ENCODE measurements around the gene MTHFS. TPM values are rescaled to one million over a fixed set of nuclear protein-coding genes. Genes with fewer than 3 reads are reported as not detected.
"Not testable (repeated sequence)": the region's sequence is repeated elsewhere in the genome, so short reads cannot be mapped to it uniquely, and the experiment has no call there.

MTHFS gene
- total RNA-seq, 2 donors from 2014 or later, result 6.9 to 18.1 TPM

DNA sequence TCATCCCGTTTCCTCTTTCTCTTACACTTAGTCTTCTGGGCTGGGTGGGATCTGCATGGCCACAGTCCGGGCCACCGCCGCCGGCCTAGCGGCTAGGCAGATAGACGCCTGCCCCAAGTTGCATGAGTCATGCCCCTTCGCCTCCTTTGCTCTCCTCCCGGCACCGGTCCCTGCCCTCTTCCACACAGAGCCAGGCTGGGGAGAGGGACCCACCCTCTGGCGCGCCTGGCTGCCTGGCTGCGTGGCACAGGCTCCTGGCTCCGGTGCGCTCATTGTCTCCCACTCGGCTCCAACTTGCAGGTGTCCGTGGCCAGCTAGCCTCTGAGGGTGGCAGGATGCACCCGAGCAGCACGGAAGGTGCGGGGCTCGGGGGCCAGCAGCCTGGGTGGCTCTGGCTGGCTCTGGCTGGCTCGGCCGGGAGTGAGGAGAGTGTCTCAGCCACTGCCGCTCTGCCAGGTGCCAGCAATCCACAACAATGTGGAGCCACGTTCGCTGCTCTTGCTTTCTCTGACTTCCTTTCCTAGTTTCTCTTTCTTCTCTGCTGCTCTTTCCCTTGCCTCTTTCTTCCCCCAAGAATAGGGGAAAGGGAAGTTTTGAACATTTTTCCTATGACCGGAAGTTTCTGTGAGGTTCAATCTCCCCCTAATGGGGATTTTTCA, 22.4 kb upstream of the MTHFS start:
- intact Hi-C loops (cut with DNase I), result no loop called here
- DNase-seq (ENCODE audit: low spot score), result no peak

- intact Hi-C loops (cut with DNase I), result no loop called here
- DNase-seq (ENCODE audit: low spot score), result no peak
Observed at GRCh38 chr15:79918278-79918677, 21.5 kb upstream of the MTHFS start.

DNA sequence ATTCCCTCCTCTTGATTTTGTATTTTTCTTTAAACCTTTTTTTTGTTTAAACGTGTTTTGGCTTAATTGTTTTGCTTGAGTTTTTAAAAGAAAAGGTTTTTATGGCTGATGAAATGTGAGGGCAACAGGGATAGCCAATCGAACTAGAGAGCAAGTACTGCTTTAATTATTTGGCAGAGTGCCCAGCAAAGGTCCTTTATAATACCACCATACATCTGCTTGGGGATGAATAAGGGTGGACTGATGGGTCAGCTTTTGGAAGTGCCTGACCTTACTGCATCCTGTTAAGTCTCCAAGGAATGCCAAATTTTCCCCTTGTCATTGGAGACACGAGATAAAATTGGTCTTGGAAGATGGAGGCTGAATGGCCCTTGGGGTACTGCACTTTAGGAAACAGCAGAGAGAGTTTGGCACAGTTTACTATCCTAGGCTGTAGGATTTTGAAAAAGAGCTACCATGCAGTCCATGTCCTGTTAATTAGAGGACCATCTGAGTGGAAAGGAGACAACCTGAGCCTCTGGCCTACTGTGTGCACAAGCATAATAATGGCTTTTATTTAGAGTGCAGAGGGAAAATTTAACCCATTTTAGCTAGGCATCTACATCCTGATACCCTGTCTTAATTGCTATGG, 19.8 kb upstream of the MTHFS start:
- no peak for DNase-seq (ENCODE audit: low spot score)
- intact Hi-C loops (cut with DNase I), result no loop called here

DNA sequence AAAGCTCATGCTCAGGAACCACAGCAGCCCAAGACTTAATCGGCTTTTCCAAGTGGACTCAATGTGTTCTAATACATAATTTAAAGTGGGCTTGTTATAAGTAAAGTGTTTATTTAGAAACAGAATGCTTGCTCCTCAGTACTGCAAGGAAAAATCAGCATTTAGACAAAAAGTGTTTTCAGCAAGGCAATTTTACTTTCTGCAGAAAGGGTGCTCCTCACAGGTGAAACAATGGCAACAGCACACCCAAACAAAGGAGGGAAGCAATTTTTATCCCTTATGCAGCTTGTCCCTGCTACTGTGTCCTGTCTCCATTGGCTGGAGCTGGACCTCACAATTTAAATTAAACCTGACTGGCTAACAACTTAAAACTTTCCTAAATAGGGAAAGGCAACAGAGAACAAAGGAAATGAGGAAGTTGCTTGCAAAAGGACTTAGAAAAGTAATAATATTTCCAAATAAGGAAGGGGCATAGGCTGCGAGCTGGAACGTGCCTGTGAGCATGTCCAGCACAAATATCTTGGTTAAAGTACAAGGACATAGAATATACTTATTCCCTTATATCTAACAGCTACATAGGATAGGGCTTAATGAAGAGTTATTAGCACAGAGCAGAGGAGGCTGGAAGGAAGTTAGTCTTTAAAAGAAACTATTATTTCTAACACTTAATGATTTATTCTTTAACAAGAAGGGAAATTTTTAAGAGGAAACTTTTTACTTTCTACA, 19.1 kb upstream of the MTHFS start:
- intact Hi-C loops (cut with DNase I); DNase-seq (ENCODE audit: low spot score): not testable (repeated sequence)

DNA sequence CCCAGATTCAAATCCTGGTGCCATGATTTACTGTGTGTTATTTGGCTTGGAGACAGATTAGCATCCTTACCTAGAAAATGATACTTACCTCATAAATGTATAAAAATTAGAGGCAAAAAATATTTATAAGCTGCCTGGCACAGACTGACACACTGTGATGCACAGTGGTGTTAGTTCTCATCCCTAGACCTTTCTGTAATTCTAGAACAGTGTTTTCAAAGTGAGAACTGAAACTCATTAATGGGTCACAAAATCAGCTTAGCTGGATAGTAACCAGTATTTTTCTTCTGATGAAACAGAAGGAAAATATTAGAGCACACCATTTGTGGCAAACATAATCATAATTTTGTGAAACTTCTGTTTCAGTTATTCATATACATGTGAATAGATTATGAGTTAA, 17.9 kb upstream of the MTHFS start:
- intact Hi-C loops (cut with DNase I), result no loop called here
- DNase-seq (ENCODE audit: low spot score), result no peak

- DNase-seq (ENCODE audit: low spot score); intact Hi-C loops (cut with DNase I): not testable (repeated sequence)
Observed at GRCh38 chr15:79909556-79910335, 12.9 kb upstream of the MTHFS start.

GRCh38 chr15:79904271-79904670, 7.5 kb upstream of the MTHFS start:
- DNase-seq (ENCODE audit: low spot score), result no peak

DNA sequence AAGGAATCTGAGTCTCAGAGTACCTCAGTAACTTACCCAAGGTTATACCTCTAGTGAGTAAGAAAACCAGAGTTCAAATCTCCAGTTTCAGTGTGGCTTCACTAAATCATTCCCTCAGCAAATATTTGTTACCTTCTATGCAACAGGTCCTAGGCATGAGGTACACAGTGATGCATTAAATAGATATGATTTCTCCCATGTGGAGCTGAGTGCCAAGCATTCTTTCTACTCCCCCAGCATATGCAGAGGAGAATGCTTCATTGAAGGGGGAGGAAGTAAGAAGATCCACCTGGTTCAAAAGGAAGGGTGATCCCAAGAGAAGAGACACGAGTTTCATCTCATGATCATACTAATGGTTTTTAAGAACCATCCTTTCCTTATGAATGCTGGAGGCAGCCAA, 6.8 kb upstream of the MTHFS start:
- intact Hi-C loops (cut with DNase I), result no loop called here
- no peak for DNase-seq (ENCODE audit: low spot score)

More at GRCh38 chr15:79904271-79904670, 7.5 kb upstream of the MTHFS start:
- intact Hi-C loops (cut with DNase I), result no loop called here

GRCh38 chr15:79903144-79903543, 6.3 kb upstream of the MTHFS start:
- intact Hi-C loops (cut with DNase I), result no loop called here
- DNase-seq (ENCODE audit: low spot score), result no peak

GRCh38 chr15:79901958-79902357, 5.1 kb upstream of the MTHFS start:
- DNase-seq (ENCODE audit: low spot score), result no peak
- intact Hi-C loops (cut with DNase I), result no loop called here

DNA sequence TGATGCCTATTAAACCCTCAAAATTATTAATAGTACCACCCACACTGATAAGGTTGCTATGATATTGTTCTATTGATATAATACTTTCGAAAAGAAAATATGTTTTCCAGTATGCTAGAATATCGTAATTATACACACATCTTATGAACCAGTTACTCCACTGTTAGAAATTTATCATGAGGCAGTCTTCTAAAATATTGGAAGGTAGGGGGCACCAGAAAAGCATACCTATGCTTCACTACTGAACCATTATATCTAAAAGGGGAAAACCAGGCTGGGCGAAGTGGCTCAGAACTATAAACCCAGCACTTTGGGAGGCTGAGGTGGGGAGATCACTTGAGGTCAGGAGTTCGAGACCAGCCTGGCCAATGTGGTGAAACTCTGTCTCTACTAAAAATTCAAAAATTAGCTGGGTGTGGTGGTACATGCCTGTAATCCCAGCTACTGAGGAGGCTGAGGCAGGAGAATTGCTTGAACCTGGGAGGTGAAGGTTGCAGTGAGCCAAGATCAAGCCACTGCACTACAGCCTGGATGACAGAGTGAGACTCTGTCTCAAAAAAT, 4.1 kb upstream of the MTHFS start:
- intact Hi-C loops (cut with DNase I); DNase-seq (ENCODE audit: low spot score): not testable (repeated sequence)

- intact Hi-C loops (cut with DNase I), result no loop called here
- DNase-seq (ENCODE audit: low spot score), result no peak
Observed at GRCh38 chr15:79900087-79900486, 3.3 kb upstream of the MTHFS start.

GRCh38 chr15:79898786-79899185, 2.0 kb upstream of the MTHFS start:
- DNase-seq (ENCODE audit: low spot score); intact Hi-C loops (cut with DNase I): not testable (repeated sequence)

DNA sequence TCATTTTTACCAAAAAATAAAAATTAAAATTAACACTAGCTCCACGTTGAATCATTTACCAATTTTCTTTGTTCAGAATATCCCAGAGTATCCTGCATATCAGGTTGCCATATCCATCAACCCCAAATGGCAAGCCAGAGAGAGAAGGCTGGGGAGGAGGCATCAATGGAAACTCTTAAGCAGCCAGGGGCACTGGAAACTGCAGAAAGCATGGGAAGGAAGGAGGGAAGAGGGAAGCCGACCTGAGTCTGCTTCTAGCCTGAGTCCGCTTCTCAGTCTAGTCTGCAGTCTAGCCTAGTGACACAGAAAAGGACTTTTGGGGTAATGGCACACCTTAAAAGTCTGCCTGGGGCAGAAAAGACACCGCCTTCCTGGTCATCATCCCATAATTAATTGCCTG, 1.6 kb upstream of the MTHFS start:
- intact Hi-C loops (cut with DNase I), result no loop called here
- no peak for DNase-seq (ENCODE audit: low spot score)

GRCh38 chr15:79897701-79898113, 893 bp upstream of the MTHFS start:
- no peak for DNase-seq (ENCODE audit: low spot score)
- intact Hi-C loops (cut with DNase I), result no loop called here

DNA sequence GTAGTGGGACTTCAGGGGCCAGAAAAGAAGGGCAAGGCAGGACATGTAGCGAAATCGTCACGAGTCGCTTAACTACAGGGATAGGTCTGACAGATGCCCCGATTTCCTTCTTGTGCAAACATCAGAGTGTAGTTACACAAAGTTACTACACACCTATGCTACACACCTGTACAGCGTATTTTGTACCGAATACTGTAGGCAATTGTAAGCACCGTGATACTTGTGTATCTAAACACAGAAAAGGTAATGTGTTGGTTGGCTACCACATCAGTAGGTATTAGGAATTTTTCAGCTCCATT, 515 bp upstream of the MTHFS start:
- no peak for DNase-seq (ENCODE audit: low spot score)
- intact Hi-C loops (cut with DNase I), result no loop called here

GRCh38 chr15:79896131-79896633, 632 bp downstream of the MTHFS start:
- intact Hi-C loops (cut with DNase I), result no loop called here
- no peak for DNase-seq (ENCODE audit: low spot score)

DNA sequence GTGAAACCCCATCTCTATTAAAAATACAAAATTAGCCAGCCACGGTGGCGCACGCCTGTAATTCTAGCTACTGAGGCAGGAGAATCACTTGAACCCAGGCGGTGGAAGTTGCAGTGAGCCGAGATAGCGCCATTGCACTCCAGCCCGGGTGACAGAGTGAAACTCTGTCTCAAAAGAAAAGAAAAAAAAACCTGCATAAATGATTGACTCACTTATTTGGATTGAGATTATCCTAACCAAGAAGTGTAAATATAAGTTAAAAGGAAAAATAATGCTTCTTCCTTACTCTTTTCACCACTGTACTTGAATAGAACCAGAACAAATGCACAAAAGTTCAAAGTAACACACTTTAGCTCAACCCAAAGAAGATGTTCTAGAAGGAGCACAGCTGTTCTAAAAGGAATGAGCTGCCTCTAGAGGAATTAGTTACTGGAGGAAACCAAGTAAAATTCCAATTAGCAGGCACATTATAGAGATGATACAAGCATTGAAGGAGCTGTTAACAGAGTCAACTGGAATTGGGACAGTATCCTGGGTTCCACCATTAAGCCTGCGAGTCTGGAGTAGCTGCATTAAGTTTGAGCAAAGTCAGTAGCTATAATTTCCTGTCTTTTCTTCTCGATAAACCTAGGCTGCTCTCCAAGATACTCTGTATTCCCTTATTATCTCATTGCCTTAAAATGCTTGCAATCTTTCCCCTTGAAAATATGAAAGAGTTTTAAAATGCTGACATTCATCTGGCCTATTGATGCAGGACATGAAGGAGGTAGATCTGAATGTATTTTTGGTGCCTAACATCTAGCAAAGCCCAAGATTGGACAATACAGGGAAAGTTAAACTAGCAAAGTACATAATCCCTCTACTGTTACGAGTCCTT, 9.5 kb downstream of the MTHFS start:
- DNase-seq (ENCODE audit: low spot score), result no peak
- intact Hi-C loops (cut with DNase I), result no loop called here

DNA sequence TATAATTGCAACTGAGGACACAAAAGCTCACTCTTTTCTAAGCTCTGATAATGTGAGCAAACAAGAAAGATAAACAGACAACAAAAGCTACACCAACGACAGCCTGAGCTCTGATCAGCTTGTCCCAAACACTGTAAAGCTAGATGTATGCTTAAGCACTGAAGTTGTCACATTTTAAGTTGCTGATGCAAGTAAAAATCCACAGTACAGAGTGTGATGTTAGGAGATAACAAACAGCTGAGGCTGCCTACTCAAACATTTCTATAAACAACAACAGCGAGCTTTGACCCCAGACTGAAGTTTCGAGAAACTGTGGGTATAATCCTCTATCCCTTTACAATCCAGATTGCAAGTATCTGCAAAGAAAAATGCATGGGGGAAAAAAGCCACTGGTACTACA, 10.7 kb downstream of the MTHFS start:
- intact Hi-C loops (cut with DNase I), result no loop called here
- DNase-seq (ENCODE audit: low spot score), result no peak
